Peyer's patch (tissue), 4 donors: ENCODE data around the gene YIPF3. TPM values are rescaled to one million over a fixed set of nuclear protein-coding genes. Genes with fewer than 3 reads are reported as not detected.

Experiments
- DNase-seq, 3 donors: peaks; one replicate each; pipeline ENCODE4 v3.0.0-alpha.2; 2017 to 2019
- H3K27ac ChIP-seq, 4 donors: fragments of 200-600 bp; sonication (generic); one replicate each; pipeline ENCODE4 v1.5.1; 2016 to 2019
- H3K27me3 ChIP-seq, 2 donors: fragments of 200-600 bp; sonication (generic); one replicate each; pipeline ENCODE4 v1.5.1; 2019
- H3K36me3 ChIP-seq, 3 donors: fragments of 200-600 bp; sonication (generic); one replicate each; pipeline ENCODE4 v1.5.1; 2016 to 2019
- H3K4me1 ChIP-seq, 4 donors: fragments of 200-600 bp; sonication (generic); one replicate each; pipeline ENCODE4 v1.5.1; 2016 to 2019
- H3K4me3 ChIP-seq, 4 donors: fragments of 200-600 bp; sonication (generic); 1 replicate in 3 of 4; 2 replicates in 1 of 4; pipeline ENCODE4 v1.5.1; 2016 to 2019; ENCODE audit warnings: mild to moderate bottlenecking in 1 of 4
- H3K9me3 ChIP-seq, 4 donors: fragments of 200-600 bp; sonication (generic); one replicate each; pipeline ENCODE4 v1.5.1; 2016 to 2019; ENCODE audit warnings: mild to moderate bottlenecking in 1 of 4
- POLR2A ChIP-seq, 2 donors: fragments of 450-650 bp; IDR thresholded peaks; one replicate each; pipeline ENCODE4 v1.5.1; 2017; ENCODE audit warnings: antibody characterized with exemption in 2 of 2, mild to moderate bottlenecking in 2 of 2, moderate library complexity in 2 of 2
- total RNA-seq, 4 donors: library from RNA; depleted of rRNA; stranded (reverse); fragments of >200 nt; gene quantifications; one replicate each; pipeline ENCODE4 v1.1.0, GENCODE V29; 2016
- TF ChIP-seq, protein P1 (sequence below), 6 experiments: fragments of 450-650 bp in 4 of 6; fragments of 200-600 bp in 2 of 6; sonication (generic) in 1 of 6; IDR thresholded peaks; one replicate each; pipeline ENCODE4 v1.5.1; 2017 to 2019; ENCODE audit warnings: antibody characterized with exemption in 6 of 6, mild to moderate bottlenecking in 3 of 6, moderate library complexity in 1 of 6

The YIPF3 gene
- total RNA-seq, 4 donors from 2014 or later: 78.3 to 165 (median 108) TPM

DNA sequence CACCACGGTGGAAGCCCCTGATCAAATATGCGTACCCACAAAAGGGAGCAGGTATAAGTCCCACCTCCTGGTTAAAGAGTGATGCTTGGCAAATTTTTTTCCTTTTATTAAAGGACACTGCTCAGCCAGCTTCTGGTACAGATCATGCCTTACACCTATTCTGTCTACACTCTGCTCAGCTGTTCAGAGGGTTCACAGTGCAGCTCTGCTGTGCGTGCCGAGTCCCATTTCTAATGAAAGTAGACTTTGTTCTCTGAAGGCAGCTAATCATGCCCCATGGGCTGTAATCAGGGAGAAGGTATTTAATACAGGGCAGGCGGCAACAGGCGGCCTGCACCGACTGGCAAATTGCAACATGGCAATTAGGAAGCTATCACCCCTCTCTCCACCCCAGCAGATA, 22.9 kb downstream of the YIPF3 start:
- Histone ChIP-seq H3K4me3 (no peak overlapping the region), H3K4me1 (peaks cover 0 to 19% (median 7%) of the 10 kb centered on the region in 4 donors), H3K27ac (peak overlapping the region in 2 of 4 donors; percentile 58 to 63), H3K9me3 (no peaks in the 10 kb centered on the region), H3K36me3 (peaks cover 0 to 13% (median 0%) of the 10 kb centered on the region in 3 donors), H3K27me3 (no peaks in the 10 kb centered on the region)
- TF ChIP-seq, protein P1, sequence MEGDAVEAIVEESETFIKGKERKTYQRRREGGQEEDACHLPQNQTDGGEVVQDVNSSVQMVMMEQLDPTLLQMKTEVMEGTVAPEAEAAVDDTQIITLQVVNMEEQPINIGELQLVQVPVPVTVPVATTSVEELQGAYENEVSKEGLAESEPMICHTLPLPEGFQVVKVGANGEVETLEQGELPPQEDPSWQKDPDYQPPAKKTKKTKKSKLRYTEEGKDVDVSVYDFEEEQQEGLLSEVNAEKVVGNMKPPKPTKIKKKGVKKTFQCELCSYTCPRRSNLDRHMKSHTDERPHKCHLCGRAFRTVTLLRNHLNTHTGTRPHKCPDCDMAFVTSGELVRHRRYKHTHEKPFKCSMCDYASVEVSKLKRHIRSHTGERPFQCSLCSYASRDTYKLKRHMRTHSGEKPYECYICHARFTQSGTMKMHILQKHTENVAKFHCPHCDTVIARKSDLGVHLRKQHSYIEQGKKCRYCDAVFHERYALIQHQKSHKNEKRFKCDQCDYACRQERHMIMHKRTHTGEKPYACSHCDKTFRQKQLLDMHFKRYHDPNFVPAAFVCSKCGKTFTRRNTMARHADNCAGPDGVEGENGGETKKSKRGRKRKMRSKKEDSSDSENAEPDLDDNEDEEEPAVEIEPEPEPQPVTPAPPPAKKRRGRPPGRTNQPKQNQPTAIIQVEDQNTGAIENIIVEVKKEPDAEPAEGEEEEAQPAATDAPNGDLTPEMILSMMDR (IDR thresholded peaks at IDR 0.05): no peak
- TF ChIP-seq POLR2A (IDR thresholded peaks at IDR 0.05): peak in 1 of 2 donors; percentile 7
- DNase-seq: peak in 2 of 3 donors; percentile 67 to 76

DNA sequence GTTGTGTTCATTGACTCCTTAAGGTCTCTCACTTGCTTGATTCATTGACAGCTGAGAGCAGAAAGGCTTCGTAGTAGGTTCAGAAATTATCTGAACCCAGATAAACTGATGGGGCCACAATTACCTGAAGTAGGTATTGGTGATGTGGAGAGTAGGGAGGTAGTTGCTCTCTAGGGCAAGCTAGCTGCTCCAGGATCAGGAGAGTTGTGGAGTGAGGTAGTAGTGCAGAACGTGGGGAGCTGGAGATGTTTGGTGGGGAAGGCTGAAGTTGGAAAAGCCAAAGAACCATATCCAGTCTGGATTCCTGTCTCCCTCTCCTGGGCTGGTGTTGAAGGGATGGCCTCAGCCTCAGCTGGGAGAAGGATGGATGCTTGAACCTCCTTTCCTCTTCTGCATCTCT, 23.5 kb downstream of the YIPF3 start:
- Histone ChIP-seq H3K36me3 (peaks cover 0 to 7% (median 0%) of the 10 kb centered on the region in 3 donors), H3K9me3 (no peaks in the 10 kb centered on the region), H3K27ac (peak overlapping the region in 2 of 4 donors; percentile 58 to 63), H3K27me3 (no peaks in the 10 kb centered on the region), H3K4me3 (no peak overlapping the region), H3K4me1 (peaks cover 0 to 19% (median 7%) of the 10 kb centered on the region in 4 donors)
- DNase-seq: no peak
- no peak for TF ChIP-seq POLR2A (IDR thresholded peaks at IDR 0.05)
- TF ChIP-seq, protein P1 (IDR thresholded peaks at IDR 0.05): no peak

DNA sequence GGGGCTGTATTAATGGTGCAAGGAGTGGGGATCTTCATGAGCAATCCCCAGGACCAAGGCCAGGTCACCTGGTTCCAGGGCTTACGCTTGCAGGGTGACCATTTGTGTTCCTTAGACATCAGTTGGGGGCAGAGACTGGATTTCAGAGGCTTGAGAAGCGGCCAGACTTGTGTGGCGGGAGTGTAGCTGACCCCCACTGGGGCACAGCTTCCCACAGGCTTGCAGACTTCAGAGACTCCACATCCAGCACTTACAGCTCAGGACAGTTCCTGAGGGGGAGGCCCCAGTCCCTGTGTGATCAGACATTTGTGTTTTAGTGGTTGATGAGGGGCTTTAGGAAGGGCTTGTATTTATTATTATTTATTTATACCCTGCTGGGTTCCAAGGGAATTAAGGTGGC, 24.1 kb downstream of the YIPF3 start:
- DNase-seq: no peak
- Histone ChIP-seq H3K27ac (peak overlapping the region in 2 of 4 donors; percentile 11 to 48), H3K4me1 (peaks cover 0 to 19% (median 7%) of the 10 kb centered on the region in 4 donors), H3K36me3 (peaks cover 0 to 2% (median 0%) of the 10 kb centered on the region in 3 donors), H3K4me3 (no peak overlapping the region), H3K9me3 (no peaks in the 10 kb centered on the region), H3K27me3 (no peaks in the 10 kb centered on the region)
- TF ChIP-seq, protein P1 (IDR thresholded peaks at IDR 0.05): no peak
- TF ChIP-seq POLR2A (IDR thresholded peaks at IDR 0.05): no peak

DNA sequence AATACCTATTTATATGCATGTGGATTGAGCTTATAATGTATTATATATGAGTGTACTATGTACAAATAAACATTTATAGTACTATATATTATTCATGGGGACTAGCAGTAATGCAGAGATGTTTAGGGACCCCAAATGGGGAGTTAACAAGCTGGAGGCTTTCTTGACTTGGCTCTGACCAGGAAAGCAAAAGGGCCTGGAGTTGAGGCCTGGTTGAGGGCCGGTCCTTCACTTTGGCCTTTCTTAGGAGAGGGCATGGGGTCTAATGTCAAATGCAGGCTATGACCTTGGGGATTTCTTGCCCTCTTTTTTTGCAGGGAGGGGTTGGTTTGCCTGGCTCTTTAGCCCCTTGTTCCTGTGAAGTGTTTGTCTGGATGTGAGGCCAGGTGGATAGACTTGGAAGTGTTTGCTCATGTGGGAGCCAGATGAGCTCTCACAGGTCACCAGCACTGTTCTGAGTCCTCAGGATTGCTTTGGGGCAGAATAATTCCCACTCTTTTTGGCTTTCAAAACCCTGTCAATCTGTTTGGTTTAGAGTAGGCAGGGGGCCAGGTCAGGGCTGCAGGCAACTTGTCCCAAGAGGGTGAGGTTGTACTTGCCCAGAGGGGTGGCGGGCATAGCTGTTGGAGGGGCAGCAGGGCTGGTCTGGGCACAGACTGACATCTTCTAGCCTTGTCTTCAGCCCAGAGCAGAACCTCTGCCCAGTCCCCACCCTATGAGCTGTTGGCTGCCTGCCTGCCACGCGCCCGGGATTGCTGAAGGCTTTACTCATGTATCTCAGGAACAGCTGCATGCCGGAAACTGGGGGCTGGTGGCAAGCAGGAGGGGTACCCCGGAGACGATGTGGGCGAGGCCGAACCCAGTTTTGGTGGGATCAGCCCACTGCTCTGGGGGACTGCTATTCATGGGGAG, 24.7 kb downstream of the YIPF3 start:
- no peaks in the 10 kb centered on the region for H3K27me3 ChIP-seq
- TF ChIP-seq, protein P1 (IDR thresholded peaks at IDR 0.05): no peak
- no peak for TF ChIP-seq POLR2A (IDR thresholded peaks at IDR 0.05)
- peaks cover 0 to 19% (median 7%) of the 10 kb centered on the region in 4 donors for H3K4me1 ChIP-seq
- peaks cover 0 to 2% (median 0%) of the 10 kb centered on the region in 3 donors for H3K36me3 ChIP-seq
- H3K9me3 ChIP-seq: no peaks in the 10 kb centered on the region
- peak; percentile 28 to 86 (median 86) for DNase-seq
- no peak overlapping the region for H3K4me3 ChIP-seq
- H3K27ac ChIP-seq: peak overlapping the region in 2 of 4 donors; percentile 11 to 48

DNA sequence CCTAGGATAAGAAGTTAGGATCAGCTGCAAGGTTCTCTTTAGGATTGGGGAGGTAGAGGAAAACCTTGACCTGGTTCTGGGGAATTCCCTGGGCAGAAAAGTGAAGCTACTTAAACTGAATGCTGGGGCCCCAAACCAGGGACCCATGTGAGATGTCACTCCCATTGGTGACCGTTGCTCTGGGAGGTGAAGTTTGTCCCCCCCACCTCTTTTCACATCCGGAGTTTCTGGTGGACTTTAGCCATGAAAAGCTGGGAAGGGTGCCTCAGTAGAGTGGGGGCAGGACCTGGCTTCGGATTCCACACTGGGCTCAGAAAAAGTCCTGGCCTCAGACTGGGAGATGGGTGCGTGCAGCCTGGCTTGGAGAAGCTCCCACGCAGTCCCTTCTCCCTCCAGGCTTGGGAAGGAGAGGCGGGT, 26.2 kb downstream of the YIPF3 start:
- TF ChIP-seq, protein P1 (IDR thresholded peaks at IDR 0.05): no peak
- TF ChIP-seq POLR2A (IDR thresholded peaks at IDR 0.05): no peak
- H3K9me3 ChIP-seq: no peaks in the 10 kb centered on the region
- H3K27me3 ChIP-seq: no peaks in the 10 kb centered on the region
- peaks cover 0 to 5% (median 0%) of the 10 kb centered on the region in 3 donors for H3K36me3 ChIP-seq
- no peak for DNase-seq
- no peak overlapping the region for H3K4me3 ChIP-seq
- peaks cover 0 to 19% (median 7%) of the 10 kb centered on the region in 4 donors for H3K4me1 ChIP-seq
- H3K27ac ChIP-seq: no peak overlapping the region
